Body of pancreas (tissue), 4 donors: Measurements from ENCODE around the gene CAPZB. TPM values are rescaled to one million over a fixed set of nuclear protein-coding genes. Genes with fewer than 3 reads are reported as not detected.

Experiments
- ATAC-seq: fragments of 150-250 bp; one replicate; pipeline ENCODE4 v1.9.1; 2016
- DNase-seq, 4 donors: peaks; one replicate each; pipeline ENCODE4 v3.0.0-alpha.2; 2019
- H3K27ac ChIP-seq, 4 donors: fragments of 200-600 bp; sonication (generic); 1 replicate in 3 of 4; 2 replicates in 1 of 4; pipeline versions ENCODE4 v1.5.1 to v1.6.1; 2016 to 2019; ENCODE audit warnings: mild to moderate bottlenecking in 1 of 4, mixed read lengths in 1 of 4, moderate library complexity in 1 of 4
- H3K27me3 ChIP-seq, 2 donors: fragments of 200-600 bp; sonication (generic); one replicate each; pipeline ENCODE4 v1.6.0; 2016; ENCODE audit warnings: mild to moderate bottlenecking in 1 of 2
- H3K36me3 ChIP-seq, 2 donors: fragments of 200-600 bp; sonication (generic); replicated peaks in 1 of 2; 2 replicates each; pipeline ENCODE4 v1.5.1; 2016; ENCODE audit warnings: low read depth in 2 of 2; ENCODE audit not compliant: insufficient read depth in 1 of 2
- H3K4me1 ChIP-seq: fragments of 200-600 bp; sonication (generic); one replicate; pipeline ENCODE4 v1.6.0; 2016
- H3K4me3 ChIP-seq, 2 donors: fragments of 200-600 bp; sonication (generic); 1 replicate in 1 of 2; 2 replicates in 1 of 2; pipeline ENCODE4 v1.5.1; 2016 to 2019
- H3K9me3 ChIP-seq, 3 donors: fragments of 200-600 bp; sonication (generic); 1 replicate in 2 of 3; 2 replicates in 1 of 3; pipeline ENCODE4 v1.5.1; 2016
- POLR2A ChIP-seq, 3 donors: fragments of 450-650 bp; IDR thresholded peaks; one replicate each; pipeline ENCODE4 v1.6.1; 2016; ENCODE audit warnings: antibody characterized with exemption in 3 of 3, mild to moderate bottlenecking in 2 of 3
- WGBS, 2 donors: methylation state at CpG; one replicate each; pipeline ENCODE4 v1.1.5; 2017; 5-methylcytosine and 5-hydroxymethylcytosine counted together
- intact Hi-C: fragments of 100-400 bp; cut with DNase I; formaldehyde crosslinking; loops from one replicate; pipeline ENCODE4 v1.15.1; 2023
- total RNA-seq, 2 donors: library from RNA; depleted of rRNA; stranded (reverse); fragments of >200 nt; gene quantifications; one replicate each; pipeline ENCODE4 v1.1.0, GENCODE V29; 2016
- TF ChIP-seq, protein P1 (sequence below), 7 experiments: fragments of 450-650 bp in 4 of 7; fragments of 200-600 bp in 3 of 7; sonication (generic) in 3 of 7; IDR thresholded peaks; one replicate each; pipeline ENCODE4 v1.5.1; 2016 to 2019; ENCODE audit warnings: antibody characterized with exemption in 7 of 7

The CAPZB gene
- total RNA-seq, 2 donors from 2014 or later = 35.5 to 54.1 TPM

DNA sequence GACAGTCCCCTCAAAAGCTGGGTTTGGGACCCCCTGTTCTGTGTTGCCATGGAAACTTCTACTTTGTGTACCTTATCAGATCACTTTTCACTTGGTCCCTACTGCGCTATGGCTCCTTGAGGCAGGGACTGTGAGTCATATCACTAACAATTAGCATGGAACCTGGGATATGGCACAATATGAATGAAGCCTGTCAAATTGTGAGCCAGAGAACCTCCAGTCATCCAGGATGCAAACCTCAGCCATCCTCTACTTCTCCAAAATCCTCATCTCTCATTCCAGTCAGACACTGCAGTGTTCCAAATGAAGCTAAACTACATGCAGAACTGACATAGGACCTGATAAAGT is 11.2 kb upstream of the CAPZB start:
- H3K36me3 ChIP-seq = no peaks in the 10 kb centered on the region
- no peak overlapping the region for H3K27ac ChIP-seq
- H3K4me3 ChIP-seq = no peak overlapping the region
- TF ChIP-seq, protein P1, sequence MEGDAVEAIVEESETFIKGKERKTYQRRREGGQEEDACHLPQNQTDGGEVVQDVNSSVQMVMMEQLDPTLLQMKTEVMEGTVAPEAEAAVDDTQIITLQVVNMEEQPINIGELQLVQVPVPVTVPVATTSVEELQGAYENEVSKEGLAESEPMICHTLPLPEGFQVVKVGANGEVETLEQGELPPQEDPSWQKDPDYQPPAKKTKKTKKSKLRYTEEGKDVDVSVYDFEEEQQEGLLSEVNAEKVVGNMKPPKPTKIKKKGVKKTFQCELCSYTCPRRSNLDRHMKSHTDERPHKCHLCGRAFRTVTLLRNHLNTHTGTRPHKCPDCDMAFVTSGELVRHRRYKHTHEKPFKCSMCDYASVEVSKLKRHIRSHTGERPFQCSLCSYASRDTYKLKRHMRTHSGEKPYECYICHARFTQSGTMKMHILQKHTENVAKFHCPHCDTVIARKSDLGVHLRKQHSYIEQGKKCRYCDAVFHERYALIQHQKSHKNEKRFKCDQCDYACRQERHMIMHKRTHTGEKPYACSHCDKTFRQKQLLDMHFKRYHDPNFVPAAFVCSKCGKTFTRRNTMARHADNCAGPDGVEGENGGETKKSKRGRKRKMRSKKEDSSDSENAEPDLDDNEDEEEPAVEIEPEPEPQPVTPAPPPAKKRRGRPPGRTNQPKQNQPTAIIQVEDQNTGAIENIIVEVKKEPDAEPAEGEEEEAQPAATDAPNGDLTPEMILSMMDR (IDR thresholded peaks at IDR 0.05) = no peak
- TF ChIP-seq POLR2A (IDR thresholded peaks at IDR 0.05) = no peak
- no peaks in the 10 kb centered on the region for H3K27me3 ChIP-seq
- H3K9me3 ChIP-seq = no peaks in the 10 kb centered on the region
- no peaks in the 10 kb centered on the region for H3K4me1 ChIP-seq
- no peak for DNase-seq
- intact Hi-C loops = no loop called here
- 91 to 100% methylated on average over 1 of the region's 1 CpG for WGBS, 2 donors
- no peak for ATAC-seq

DNA sequence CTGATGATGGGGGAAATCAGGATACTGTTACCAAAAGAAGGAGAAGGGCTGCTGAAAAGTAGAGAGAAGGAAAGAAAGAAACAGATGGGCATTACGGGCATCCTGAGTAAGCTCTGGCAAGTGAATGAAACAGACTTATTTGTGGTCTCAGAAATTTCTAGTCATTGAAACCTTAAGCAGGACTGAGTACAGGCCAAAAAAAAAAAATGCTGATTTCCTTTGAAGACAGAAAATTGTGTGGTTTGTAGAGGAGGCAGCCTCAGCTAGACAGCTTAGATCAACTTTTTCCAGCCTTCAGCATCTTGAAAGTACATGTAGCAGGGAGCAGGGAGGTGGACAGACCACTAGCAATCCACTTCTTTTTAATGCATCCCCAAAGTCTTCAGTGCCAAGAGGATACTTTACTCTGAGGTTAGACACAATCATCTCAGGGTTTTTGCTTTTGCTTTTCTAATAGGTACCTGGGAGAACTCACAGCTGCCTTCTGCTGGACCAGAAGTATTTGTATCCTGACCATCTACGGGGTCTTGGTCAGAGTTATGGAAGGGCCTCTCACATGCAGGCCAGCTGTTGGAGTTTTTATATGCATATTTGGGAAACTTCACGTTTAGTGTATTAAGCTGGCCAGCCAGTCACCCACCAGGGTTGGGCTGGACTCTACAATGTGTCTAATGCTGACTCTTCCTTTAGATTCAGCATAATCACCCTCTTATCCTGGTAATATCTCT is 10.6 kb upstream of the CAPZB start:
- Histone ChIP-seq H3K27me3 (no peaks in the 10 kb centered on the region), H3K4me1 (no peaks in the 10 kb centered on the region), H3K27ac (no peak overlapping the region), H3K36me3 (no peaks in the 10 kb centered on the region), H3K9me3 (no peaks in the 10 kb centered on the region), H3K4me3 (no peak overlapping the region)
- ATAC-seq = no peak
- TF ChIP-seq, protein P1 (IDR thresholded peaks at IDR 0.05) = no peak
- no peak for TF ChIP-seq POLR2A (IDR thresholded peaks at IDR 0.05)
- DNase-seq = no peak
- WGBS, 2 donors = 51 to 61% methylated on average over 3 of the region's 3 CpGs
- intact Hi-C loops = no loop called here

DNA sequence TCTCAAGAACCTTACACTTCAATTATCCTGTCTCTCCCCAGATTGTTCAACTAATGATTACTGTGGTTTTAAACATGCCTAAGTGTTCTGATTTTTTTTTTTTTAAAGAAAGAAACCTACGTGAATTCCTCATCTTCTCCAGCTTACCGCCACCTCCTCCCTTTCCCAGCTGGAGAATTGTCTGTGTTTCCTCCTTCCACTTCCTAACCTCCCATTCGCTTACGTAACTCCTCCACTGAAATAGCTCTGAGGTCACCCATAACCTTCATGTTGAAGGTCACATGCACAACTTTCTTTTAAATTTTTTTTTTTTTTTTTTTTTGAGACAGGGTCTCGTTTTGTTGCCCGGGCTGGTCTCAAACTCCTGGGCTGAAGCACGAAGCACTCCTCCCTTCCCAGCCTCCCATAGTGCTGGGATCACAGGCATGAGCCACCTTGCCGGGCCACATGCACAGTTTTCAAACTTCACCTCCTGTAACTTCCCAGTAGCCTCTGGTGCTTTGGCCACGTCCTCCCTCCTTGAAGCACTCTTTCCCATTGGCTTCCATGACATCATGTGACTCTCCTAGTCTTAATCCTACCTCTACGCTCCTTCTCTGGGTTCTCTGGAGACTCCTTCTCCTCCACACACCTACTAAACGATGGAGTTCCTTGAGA is 9.8 kb upstream of the CAPZB start:
- H3K27me3 ChIP-seq = no peaks in the 10 kb centered on the region
- no peak for TF ChIP-seq POLR2A (IDR thresholded peaks at IDR 0.05)
- TF ChIP-seq, protein P1 (IDR thresholded peaks at IDR 0.05) = no peak
- no peak for DNase-seq
- no peaks in the 10 kb centered on the region for H3K4me1 ChIP-seq
- WGBS, 2 donors = 66 to 67% methylated on average over 11 of the region's 11 CpGs
- H3K4me3 ChIP-seq = no peak overlapping the region
- H3K9me3 ChIP-seq = no peaks in the 10 kb centered on the region
- ATAC-seq = peak; percentile 53
- intact Hi-C loops = no loop called here
- H3K36me3 ChIP-seq = no peaks in the 10 kb centered on the region
- no peak overlapping the region for H3K27ac ChIP-seq

DNA sequence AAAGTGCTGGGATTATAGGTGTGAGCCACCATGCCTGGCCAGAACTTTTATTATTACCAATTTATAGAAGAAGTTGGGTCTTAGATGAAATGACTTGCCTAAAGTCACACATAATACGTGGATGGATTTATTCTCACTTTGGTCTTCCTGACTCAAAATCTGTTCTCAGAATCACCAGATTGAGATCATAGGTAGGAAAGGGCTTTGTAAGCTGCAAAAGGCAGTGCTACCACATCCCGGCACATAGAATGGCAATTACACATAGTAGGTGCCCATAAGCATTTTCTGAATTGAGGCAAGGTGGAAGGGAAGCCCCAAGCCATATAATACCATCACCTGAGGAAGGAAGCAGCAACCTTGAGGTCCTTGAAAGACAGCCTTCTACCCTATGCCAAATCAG is 8.2 kb upstream of the CAPZB start:
- no peak overlapping the region for H3K4me3 ChIP-seq
- ATAC-seq = no peak
- no peaks in the 10 kb centered on the region for H3K36me3 ChIP-seq
- H3K4me1 ChIP-seq = no peaks in the 10 kb centered on the region
- H3K9me3 ChIP-seq = no peaks in the 10 kb centered on the region
- no peak overlapping the region for H3K27ac ChIP-seq
- no peak for TF ChIP-seq POLR2A (IDR thresholded peaks at IDR 0.05)
- TF ChIP-seq, protein P1 (IDR thresholded peaks at IDR 0.05) = no peak
- WGBS, 2 donors = 74 to 92% methylated on average over 2 of the region's 2 CpGs
- H3K27me3 ChIP-seq = no peaks in the 10 kb centered on the region
- no peak for DNase-seq
- intact Hi-C loops = no loop called here

DNA sequence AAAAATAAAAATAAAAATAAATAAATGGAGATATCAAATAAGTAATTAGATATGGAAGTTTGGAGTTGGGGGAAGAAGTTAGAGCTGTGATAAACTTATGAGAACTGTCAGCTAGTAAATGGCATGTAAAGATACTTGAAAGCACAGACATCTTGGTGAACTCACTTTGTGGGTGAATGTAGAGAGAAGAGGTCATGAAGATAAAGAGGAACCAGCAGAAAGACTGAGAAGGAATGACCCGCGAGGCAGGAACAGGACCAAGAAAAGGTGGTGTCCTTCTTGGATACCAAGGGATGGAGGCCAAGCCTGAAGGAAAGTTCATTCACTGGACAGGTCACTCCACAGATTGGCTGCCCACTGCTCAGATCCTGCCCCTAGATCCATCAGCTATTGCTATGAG is 4.7 kb upstream of the CAPZB start:
- H3K27ac ChIP-seq = no peak overlapping the region
- H3K9me3 ChIP-seq = no peaks in the 10 kb centered on the region
- no peaks in the 10 kb centered on the region for H3K27me3 ChIP-seq
- H3K4me1 ChIP-seq = peaks cover 10% of the 10 kb centered on the region
- no peak for DNase-seq
- WGBS, 2 donors = 45 to 84% methylated on average over 2 of the region's 2 CpGs
- TF ChIP-seq, protein P1 (IDR thresholded peaks at IDR 0.05) = no peak
- TF ChIP-seq POLR2A (IDR thresholded peaks at IDR 0.05) = no peak
- ATAC-seq = no peak
- no peak overlapping the region for H3K4me3 ChIP-seq
- intact Hi-C loops = no loop called here
- H3K36me3 ChIP-seq = no peaks in the 10 kb centered on the region
